HG02678 (cell line): ENCODE data around the gene DNM3.

Experiments
- ATAC-seq: cut with Tn5 transposase; IDR thresholded peaks from one replicate; pipeline ENCODE4 v1.9.1; 2021; ENCODE audit warnings: mild to moderate bottlenecking, moderate library complexity; ENCODE audit not compliant: unreplicated experiment

Gene DNM3

DNA sequence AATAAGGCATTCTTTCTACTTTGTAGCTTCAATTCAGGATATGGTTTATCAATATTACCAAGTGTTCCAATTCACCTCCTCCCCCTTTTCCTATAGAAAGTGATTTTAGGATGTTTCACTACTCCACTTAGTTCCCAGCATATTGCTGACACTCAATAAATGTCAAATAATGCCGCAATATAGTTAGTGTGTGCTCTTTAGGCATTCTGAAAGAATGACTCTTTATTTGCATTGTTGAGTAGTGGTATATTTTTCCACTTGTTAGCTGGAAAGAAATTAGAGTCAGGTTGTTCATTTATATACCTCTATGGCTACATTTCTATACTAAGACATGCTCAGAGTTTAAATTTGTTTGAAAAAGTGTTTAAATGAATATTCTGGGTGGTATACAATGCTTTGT is 424.6 kb downstream of the DNM3 start:
- no peak for ATAC-seq

DNA sequence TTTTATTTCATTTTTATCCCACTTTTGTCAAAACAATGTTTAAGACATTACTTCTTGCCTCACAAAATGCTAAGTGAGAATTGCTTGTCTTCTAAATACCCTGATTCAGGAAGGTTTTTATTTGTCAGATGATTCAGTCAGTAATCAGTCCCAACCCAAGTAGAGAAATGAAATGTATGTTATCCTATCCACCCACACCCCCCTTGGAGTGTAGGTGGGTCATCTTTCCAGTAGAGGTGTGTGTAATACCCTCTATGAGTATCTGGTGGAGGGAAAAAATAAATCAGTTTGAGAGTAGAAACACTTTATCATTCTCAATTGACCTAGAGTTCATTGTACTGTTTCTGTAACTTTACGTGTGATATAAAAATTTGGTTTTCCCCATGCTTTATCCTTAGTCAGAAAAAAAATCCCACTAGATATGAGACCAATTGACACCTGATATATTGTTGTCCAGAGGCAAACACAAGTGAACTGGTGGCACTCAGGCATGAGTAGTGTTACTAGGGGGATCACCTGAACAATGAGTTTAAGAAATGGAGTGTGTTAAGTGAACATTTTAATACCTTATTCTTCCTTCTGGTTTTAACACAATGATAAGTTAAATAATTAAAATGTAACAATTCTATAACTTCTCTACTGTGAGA is 425.4 kb downstream of the DNM3 start:
- no peak for ATAC-seq

GRCh38 chr1:172268237-172268636 is 426.9 kb downstream of the DNM3 start:
- no peak for ATAC-seq

- no peak for ATAC-seq
Measured at GRCh38 chr1:172269084-172269483, 427.8 kb downstream of the DNM3 start.

- no peak for ATAC-seq
Measured at GRCh38 chr1:172269644-172270043, 428.3 kb downstream of the DNM3 start.

DNA sequence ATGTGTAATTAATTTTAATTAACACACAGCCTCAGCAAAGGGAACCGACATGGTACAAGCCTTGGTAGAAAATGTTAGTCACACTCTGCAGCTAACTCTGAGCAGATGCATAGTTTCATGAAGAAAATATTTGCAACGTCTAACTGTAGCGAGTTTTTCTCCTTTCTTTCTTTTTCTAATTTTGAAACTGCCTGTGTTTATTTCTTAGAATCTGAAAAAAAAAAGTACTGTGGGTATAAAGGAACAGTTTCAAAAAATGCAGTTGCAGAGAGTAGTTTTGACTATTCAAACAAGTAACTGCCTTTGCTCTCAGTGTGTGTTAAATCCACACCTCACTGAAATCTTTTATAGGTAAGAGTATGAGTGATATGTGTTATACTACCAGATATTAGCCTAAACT is 429.3 kb downstream of the DNM3 start:
- ATAC-seq: no peak

DNA sequence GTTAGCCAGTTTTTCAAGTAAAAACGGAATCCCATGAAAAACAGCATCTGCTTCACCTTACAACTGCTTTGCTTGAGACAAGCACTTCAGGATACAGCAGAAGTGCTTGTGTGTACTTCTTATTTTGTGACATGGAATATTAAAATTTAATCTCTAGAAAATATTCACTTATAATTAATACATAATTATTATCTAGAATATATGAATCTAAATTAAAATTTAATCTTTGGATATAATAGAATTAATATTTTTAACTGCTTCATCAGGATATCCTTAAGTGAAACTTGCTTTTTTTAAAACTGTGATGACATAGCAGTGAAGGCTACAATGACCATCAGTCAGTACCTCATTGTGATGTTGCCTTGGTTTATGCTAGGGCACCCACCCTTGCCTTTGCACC is 430.8 kb downstream of the DNM3 start:
- no peak for ATAC-seq

DNA sequence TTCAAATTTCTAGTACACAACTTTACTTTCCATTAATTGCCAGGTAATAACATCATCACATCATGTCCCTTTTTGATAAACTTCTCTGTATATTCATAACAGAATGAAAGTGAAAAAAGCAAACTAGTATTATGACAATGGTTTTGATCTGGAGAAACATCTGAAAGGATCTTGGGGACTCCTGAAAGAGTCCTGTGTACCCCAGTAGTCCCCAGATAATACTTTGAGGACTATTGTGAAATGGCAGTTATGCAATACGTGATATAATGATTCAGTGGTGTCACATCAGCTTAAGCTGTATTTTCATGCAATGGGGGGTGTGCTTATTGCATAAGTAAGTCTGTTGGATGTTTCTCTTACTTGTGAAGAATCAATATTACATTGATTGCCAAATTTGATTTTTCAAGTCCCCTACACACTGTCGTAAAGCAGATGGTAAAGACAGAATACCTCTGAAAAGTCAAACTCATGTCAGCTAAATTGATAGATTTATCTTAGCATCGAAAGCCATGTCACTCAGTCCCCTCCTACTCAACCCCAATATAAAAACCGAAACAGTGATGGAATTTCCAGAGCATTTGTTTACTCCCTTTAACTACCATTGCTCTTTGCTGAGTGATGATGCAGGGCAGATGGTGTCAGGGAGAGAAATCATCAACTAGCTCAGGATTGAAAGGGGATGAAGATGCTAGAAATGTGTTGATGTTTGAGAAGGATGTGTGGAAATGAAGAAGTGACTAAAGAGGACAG is 432.5 kb downstream of the DNM3 start:
- ATAC-seq: no peak

GRCh38 chr1:172275478-172275877 is 434.2 kb downstream of the DNM3 start:
- no peak for ATAC-seq

- no peak for ATAC-seq
Measured at GRCh38 chr1:172276120-172276818, 435.0 kb downstream of the DNM3 start.

DNA sequence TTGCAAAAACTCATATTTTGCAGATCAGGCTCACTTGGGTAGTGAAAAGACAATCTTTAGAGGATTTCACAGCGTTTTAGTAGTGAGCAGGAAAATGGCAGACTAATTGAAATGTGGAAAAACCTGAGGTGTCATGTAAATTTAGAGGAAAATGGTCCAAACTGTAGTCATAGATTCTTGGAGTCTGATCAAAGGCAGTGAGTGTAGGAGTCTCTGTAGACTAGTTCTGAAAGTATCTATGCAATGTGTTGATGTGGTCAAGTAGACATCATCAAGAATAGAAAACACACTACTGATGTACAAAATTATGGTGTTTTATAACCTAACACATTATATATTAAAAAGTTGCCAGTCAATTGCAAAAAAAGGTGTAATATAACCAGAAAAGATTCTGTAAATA is 436.0 kb downstream of the DNM3 start:
- ATAC-seq: no peak

- ATAC-seq: no peak
Measured at GRCh38 chr1:172277989-172278388, 436.7 kb downstream of the DNM3 start.

GRCh38 chr1:172278478-172278877 is 437.2 kb downstream of the DNM3 start:
- no peak for ATAC-seq

DNA sequence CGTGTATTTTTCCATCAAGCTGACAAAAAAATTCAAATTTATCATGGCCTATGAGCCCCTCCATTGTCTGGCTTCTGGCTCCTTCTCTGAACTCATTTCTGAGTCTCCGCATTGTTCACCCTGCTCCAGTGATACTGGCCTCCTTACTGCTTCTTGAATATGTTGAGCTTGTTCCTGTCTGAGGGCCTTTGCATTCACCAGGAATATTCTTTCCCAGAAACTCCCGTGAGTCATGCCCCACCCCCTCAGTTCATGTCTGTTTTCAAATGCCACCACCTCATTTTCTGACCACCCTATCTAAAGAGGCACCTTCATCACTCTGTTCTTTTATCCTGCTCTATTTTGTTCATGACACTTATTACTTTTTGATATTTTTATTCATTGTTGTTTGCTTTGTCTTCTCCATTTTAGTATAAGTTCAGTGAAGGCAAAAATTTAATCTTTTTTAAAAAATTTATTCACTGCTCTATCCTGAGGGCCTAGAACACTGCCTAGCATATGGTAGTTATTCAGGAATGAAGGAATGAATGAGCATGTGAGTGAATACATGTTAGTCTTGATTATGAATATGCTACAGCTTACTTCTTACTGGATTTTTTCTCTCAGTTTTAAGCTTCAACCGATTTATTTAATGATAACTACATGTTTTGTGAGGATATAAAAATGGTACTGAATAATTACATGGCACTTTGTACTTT is 438.8 kb downstream of the DNM3 start:
- no peak for ATAC-seq

DNA sequence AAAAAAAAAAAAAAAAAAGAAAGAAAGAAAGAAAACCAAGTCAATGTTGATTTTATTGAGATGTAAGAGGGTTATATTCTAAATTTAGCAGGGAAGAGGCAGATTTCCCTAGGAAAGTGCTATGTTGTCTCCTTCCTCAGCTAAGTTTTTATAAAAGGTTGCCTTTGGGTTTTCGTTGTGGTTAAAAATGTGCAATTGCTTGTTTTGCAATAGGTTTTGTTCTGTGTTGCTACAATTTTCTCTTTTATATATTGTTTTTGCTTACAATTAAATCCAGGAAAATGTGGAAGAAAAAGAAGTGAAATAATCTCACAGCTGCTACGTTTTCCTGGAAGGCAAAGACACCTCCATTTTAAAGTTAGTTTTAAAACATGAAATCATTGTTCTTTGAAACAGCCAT is 442.5 kb downstream of the DNM3 start:
- ATAC-seq: no peak

- ATAC-seq: no peak
Measured at GRCh38 chr1:172286629-172287076, 445.4 kb downstream of the DNM3 start.

- ATAC-seq: no peak
Measured at GRCh38 chr1:172287208-172287607, 445.9 kb downstream of the DNM3 start.

DNA sequence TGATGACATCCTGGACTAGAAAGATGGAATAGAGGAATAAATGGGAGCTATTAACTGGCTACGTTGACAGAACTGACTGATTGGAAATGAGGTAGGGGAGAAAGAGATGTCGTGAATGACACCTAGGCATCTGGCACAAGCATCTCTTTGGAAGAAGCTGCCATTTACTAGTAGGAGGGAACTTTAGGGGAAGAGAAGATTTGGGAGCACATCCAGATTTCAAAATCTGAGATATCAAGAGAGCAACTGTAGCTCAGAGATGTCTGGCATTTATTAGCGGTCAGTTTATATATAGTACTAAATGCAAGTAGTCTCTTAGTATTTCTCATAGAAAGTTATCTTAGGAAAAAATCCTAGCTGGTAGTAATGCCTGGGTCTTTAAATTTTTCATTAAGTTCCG is 447.3 kb downstream of the DNM3 start:
- ATAC-seq: no peak

DNA sequence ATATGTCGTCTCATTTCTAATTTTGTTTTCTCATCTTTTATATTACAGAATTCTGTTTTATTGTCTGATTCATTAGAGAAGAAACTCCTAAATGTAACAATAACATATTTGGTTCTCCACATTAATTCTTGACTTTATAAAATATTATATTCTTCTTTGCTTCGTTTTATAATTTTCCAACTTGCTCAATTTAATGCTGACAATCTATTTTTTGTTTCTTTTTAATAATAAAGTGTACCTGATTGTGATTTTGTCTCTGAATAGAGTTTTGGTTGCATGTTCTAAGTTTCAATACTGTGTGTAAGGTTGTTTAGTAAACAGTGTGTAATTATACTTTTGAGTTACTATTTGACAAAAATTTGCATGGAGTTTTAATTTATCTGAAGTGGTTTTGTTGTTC is 448.1 kb downstream of the DNM3 start:
- ATAC-seq: no peak

- no peak for ATAC-seq
Measured at GRCh38 chr1:172292840-172293239, 451.5 kb downstream of the DNM3 start.

GRCh38 chr1:172293429-172293828 is 452.1 kb downstream of the DNM3 start:
- ATAC-seq: no peak
